ENCODE results near the gene DTNA.

Gene DTNA

GRCh38 chr18:34767601-34768027 lies 57.5 kb downstream of the DTNA start:
- H3K4me3 ChIP-seq (ENCODE audit: low read depth, low read length): no peak overlapping the region

GRCh38 chr18:34771958-34772357 lies 61.9 kb downstream of the DTNA start:
- H3K4me3 ChIP-seq (ENCODE audit: low read depth, low read length): no peak overlapping the region

- H3K4me3 ChIP-seq (ENCODE audit: low read depth, low read length): no peak overlapping the region
These were observed 62.8 kb downstream of the DTNA start for GRCh38 chr18:34772887-34773286.

- H3K4me3 ChIP-seq (ENCODE audit: low read depth, low read length): no peak overlapping the region
These were observed 63.3 kb downstream of the DTNA start for GRCh38 chr18:34773378-34773777.

- no peak overlapping the region for H3K4me3 ChIP-seq (ENCODE audit: low read depth, low read length)
These were observed 64.1 kb downstream of the DTNA start for GRCh38 chr18:34773961-34774766.

GRCh38 chr18:34775461-34775860 lies 65.4 kb downstream of the DTNA start:
- H3K4me3 ChIP-seq (ENCODE audit: low read depth, low read length): no peak overlapping the region

GRCh38 chr18:34779112-34779511 lies 69.0 kb downstream of the DTNA start:
- H3K4me3 ChIP-seq (ENCODE audit: low read depth, low read length): no peak overlapping the region

GRCh38 chr18:34780856-34781255 lies 70.8 kb downstream of the DTNA start:
- no peak overlapping the region for H3K4me3 ChIP-seq (ENCODE audit: low read depth, low read length)

GRCh38 chr18:34783501-34783900 lies 73.4 kb downstream of the DTNA start:
- no peak overlapping the region for H3K4me3 ChIP-seq (ENCODE audit: low read depth, low read length)

GRCh38 chr18:34786162-34786741 lies 76.2 kb downstream of the DTNA start:
- no peak overlapping the region for H3K4me3 ChIP-seq (ENCODE audit: low read depth, low read length)

- no peak overlapping the region for H3K4me3 ChIP-seq (ENCODE audit: low read depth, low read length)
These were observed 77.9 kb downstream of the DTNA start for GRCh38 chr18:34787931-34788532.

GRCh38 chr18:34789768-34790344 lies 79.8 kb downstream of the DTNA start:
- no peak overlapping the region for H3K4me3 ChIP-seq (ENCODE audit: low read depth, low read length)

- H3K4me3 ChIP-seq (ENCODE audit: low read depth, low read length): no peak overlapping the region
These were observed 84.2 kb downstream of the DTNA start for GRCh38 chr18:34794348-34794747.

GRCh38 chr18:34795070-34795732 lies 85.1 kb downstream of the DTNA start:
- no peak overlapping the region for H3K4me3 ChIP-seq (ENCODE audit: low read depth, low read length)

- H3K4me3 ChIP-seq (ENCODE audit: low read depth, low read length): no peak overlapping the region
These were observed 86.0 kb downstream of the DTNA start for GRCh38 chr18:34796035-34796657.

GRCh38 chr18:34799291-34799690 lies 89.2 kb downstream of the DTNA start:
- no peak overlapping the region for H3K4me3 ChIP-seq (ENCODE audit: low read depth, low read length)

- no peak overlapping the region for H3K4me3 ChIP-seq (ENCODE audit: low read depth, low read length)
These were observed 90.3 kb downstream of the DTNA start for GRCh38 chr18:34800381-34800780.

- H3K4me3 ChIP-seq (ENCODE audit: low read depth, low read length): no peak overlapping the region
These were observed 91.7 kb downstream of the DTNA start for GRCh38 chr18:34801774-34802173.

GRCh38 chr18:34802959-34803358 lies 92.9 kb downstream of the DTNA start:
- H3K4me3 ChIP-seq (ENCODE audit: low read depth, low read length): no peak overlapping the region

- no peak overlapping the region for H3K4me3 ChIP-seq (ENCODE audit: low read depth, low read length)
These were observed 93.8 kb downstream of the DTNA start for GRCh38 chr18:34803877-34804400.
